Measurements from ENCODE around the gene MRPS27.

The MRPS27 gene

GRCh38 chr5:72356361-72356760, 36.3 kb upstream of the MRPS27 start:
- no peak overlapping the region for H3K27ac ChIP-seq (ENCODE audit: insufficient read depth, low read length, poor library complexity, severe bottlenecking)
- no peak for DNase-seq
- no peaks in the 10 kb centered on the region for H3K4me1 ChIP-seq (ENCODE audit: control insufficient read depth, insufficient read depth, low read length, poor library complexity, severe bottlenecking)
- peaks cover 12% of the 10 kb centered on the region for H3K36me3 ChIP-seq (ENCODE audit: control insufficient read depth, insufficient read depth, low read length)
- no peaks in the 10 kb centered on the region for H3K27me3 ChIP-seq (replicated peaks; ENCODE audit: control insufficient read depth, insufficient read depth, low read length, poor library complexity, severe bottlenecking)
- H3K4me3 ChIP-seq (ENCODE audit: insufficient read depth, low read depth, low read length, poor library complexity, severe bottlenecking) = no peak overlapping the region
- H3K9me3 ChIP-seq (ENCODE audit: control insufficient read depth, low read length) = no peaks in the 10 kb centered on the region

DNA sequence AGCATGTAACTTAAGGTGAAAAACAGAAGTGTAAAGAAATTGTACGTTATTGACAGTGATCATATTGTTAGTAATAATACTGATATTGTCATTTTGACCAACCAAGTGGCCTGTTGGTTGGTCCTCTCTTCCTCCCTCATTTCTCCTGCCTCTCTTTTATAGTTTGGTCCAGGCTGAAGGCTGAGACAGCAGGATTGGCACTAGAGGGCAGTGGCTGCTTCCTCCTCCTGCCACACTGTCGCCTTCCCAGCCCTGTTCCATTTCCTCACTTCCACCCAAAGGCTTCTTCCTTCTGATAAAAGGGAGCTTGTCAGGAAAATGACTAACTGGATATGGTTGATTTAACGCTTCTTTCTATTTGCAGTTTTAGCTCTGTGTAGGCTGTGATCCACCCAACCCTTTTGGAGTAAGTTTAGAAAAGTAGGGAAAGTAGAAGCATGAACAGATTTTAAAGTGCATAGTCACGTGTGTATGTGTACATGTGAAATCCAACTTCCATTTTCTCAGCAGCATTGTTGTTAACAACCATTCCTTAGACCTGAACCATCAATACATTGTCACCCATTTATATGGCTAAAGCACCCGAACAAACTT, 35.8 kb upstream of the MRPS27 start:
- no peaks in the 10 kb centered on the region for H3K9me3 ChIP-seq (ENCODE audit: control insufficient read depth, low read length)
- DNase-seq = no peak
- no peak overlapping the region for H3K4me3 ChIP-seq (ENCODE audit: insufficient read depth, low read depth, low read length, poor library complexity, severe bottlenecking)
- H3K4me1 ChIP-seq (ENCODE audit: control insufficient read depth, insufficient read depth, low read length, poor library complexity, severe bottlenecking) = no peaks in the 10 kb centered on the region
- H3K27me3 ChIP-seq (replicated peaks; ENCODE audit: control insufficient read depth, insufficient read depth, low read length, poor library complexity, severe bottlenecking) = no peaks in the 10 kb centered on the region
- no peak overlapping the region for H3K27ac ChIP-seq (ENCODE audit: insufficient read depth, low read length, poor library complexity, severe bottlenecking)
- H3K36me3 ChIP-seq (ENCODE audit: control insufficient read depth, insufficient read depth, low read length) = peaks cover 12% of the 10 kb centered on the region

- no peaks in the 10 kb centered on the region for H3K27me3 ChIP-seq (replicated peaks; ENCODE audit: control insufficient read depth, insufficient read depth, low read length, poor library complexity, severe bottlenecking)
- no peaks in the 10 kb centered on the region for H3K9me3 ChIP-seq (ENCODE audit: control insufficient read depth, low read length)
- no peak overlapping the region for H3K27ac ChIP-seq (ENCODE audit: insufficient read depth, low read length, poor library complexity, severe bottlenecking)
- H3K4me3 ChIP-seq (ENCODE audit: insufficient read depth, low read depth, low read length, poor library complexity, severe bottlenecking) = no peak overlapping the region
- no peak for DNase-seq
- H3K4me1 ChIP-seq (ENCODE audit: control insufficient read depth, insufficient read depth, low read length, poor library complexity, severe bottlenecking) = no peaks in the 10 kb centered on the region
- H3K36me3 ChIP-seq (ENCODE audit: control insufficient read depth, insufficient read depth, low read length) = peaks cover 3% of the 10 kb centered on the region
Observed at GRCh38 chr5:72353046-72353445, 33.0 kb upstream of the MRPS27 start.

GRCh38 chr5:72352616-72353015, 32.6 kb upstream of the MRPS27 start:
- no peak overlapping the region for H3K27ac ChIP-seq (ENCODE audit: insufficient read depth, low read length, poor library complexity, severe bottlenecking)
- DNase-seq = no peak
- H3K9me3 ChIP-seq (ENCODE audit: control insufficient read depth, low read length) = no peaks in the 10 kb centered on the region
- no peak overlapping the region for H3K4me3 ChIP-seq (ENCODE audit: insufficient read depth, low read depth, low read length, poor library complexity, severe bottlenecking)
- H3K27me3 ChIP-seq (replicated peaks; ENCODE audit: control insufficient read depth, insufficient read depth, low read length, poor library complexity, severe bottlenecking) = no peaks in the 10 kb centered on the region
- H3K4me1 ChIP-seq (ENCODE audit: control insufficient read depth, insufficient read depth, low read length, poor library complexity, severe bottlenecking) = no peaks in the 10 kb centered on the region
- no peaks in the 10 kb centered on the region for H3K36me3 ChIP-seq (ENCODE audit: control insufficient read depth, insufficient read depth, low read length)

DNA sequence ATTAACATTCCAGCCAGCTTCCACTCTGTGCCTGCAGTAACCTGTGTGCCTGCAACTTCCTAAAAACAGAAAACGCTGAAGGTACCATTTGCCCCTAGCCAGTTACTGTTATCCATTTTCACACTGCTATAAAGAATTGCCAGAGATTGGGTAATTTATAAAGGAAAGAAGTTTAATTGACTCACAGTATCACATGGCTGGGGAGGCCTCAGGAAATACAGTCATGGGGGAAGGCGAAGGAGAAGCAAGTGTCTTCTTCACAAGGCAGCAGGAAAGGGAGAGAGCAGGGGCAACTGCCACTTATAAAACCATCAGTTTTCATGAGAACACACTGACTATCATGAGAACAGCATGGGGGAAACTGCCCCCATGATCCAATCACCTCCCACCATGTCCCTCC, 31.3 kb upstream of the MRPS27 start:
- Histone ChIP-seq H3K4me3 (ENCODE audit: insufficient read depth, low read depth, low read length, poor library complexity, severe bottlenecking) (no peak overlapping the region), H3K36me3 (ENCODE audit: control insufficient read depth, insufficient read depth, low read length) (no peaks in the 10 kb centered on the region), H3K27ac (ENCODE audit: insufficient read depth, low read length, poor library complexity, severe bottlenecking) (no peak overlapping the region), H3K27me3 (replicated peaks; ENCODE audit: control insufficient read depth, insufficient read depth, low read length, poor library complexity, severe bottlenecking) (no peaks in the 10 kb centered on the region), H3K4me1 (ENCODE audit: control insufficient read depth, insufficient read depth, low read length, poor library complexity, severe bottlenecking) (no peaks in the 10 kb centered on the region), H3K9me3 (ENCODE audit: control insufficient read depth, low read length) (no peaks in the 10 kb centered on the region)
- DNase-seq = no peak

- Histone ChIP-seq H3K4me1 (ENCODE audit: control insufficient read depth, insufficient read depth, low read length, poor library complexity, severe bottlenecking) (no peaks in the 10 kb centered on the region), H3K27ac (ENCODE audit: insufficient read depth, low read length, poor library complexity, severe bottlenecking) (no peak overlapping the region), H3K27me3 (replicated peaks; ENCODE audit: control insufficient read depth, insufficient read depth, low read length, poor library complexity, severe bottlenecking) (no peaks in the 10 kb centered on the region), H3K9me3 (ENCODE audit: control insufficient read depth, low read length) (no peaks in the 10 kb centered on the region), H3K4me3 (ENCODE audit: insufficient read depth, low read depth, low read length, poor library complexity, severe bottlenecking) (no peak overlapping the region), H3K36me3 (ENCODE audit: control insufficient read depth, insufficient read depth, low read length) (peaks cover 10% of the 10 kb centered on the region)
- no peak for DNase-seq
Observed at GRCh38 chr5:72347801-72348308, 27.8 kb upstream of the MRPS27 start.

DNA sequence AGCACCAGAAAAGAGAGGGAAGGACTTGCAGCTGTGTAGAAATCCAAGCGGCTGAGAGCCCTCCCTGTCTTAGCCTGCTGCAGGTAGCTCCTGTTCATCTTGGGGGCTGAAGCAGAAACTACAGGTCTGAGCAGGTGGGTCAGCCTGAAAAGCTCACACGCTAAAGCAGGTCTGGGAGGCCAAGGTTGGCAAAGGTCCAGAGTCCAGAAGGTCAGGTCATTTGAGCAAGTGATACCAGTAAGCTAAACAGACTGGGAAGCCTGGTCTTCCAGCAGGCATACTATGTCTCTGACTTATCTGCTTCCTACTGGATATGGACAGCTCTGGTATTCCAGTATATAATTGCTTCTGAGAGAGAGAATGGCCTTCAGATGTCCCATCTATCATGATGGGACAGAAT, 26.4 kb upstream of the MRPS27 start:
- Histone ChIP-seq H3K9me3 (ENCODE audit: control insufficient read depth, low read length) (no peaks in the 10 kb centered on the region), H3K27me3 (replicated peaks; ENCODE audit: control insufficient read depth, insufficient read depth, low read length, poor library complexity, severe bottlenecking) (no peaks in the 10 kb centered on the region), H3K27ac (ENCODE audit: insufficient read depth, low read length, poor library complexity, severe bottlenecking) (no peak overlapping the region), H3K36me3 (ENCODE audit: control insufficient read depth, insufficient read depth, low read length) (peaks cover 10% of the 10 kb centered on the region), H3K4me1 (ENCODE audit: control insufficient read depth, insufficient read depth, low read length, poor library complexity, severe bottlenecking) (no peaks in the 10 kb centered on the region), H3K4me3 (ENCODE audit: insufficient read depth, low read depth, low read length, poor library complexity, severe bottlenecking) (no peak overlapping the region)
- DNase-seq = no peak

DNA sequence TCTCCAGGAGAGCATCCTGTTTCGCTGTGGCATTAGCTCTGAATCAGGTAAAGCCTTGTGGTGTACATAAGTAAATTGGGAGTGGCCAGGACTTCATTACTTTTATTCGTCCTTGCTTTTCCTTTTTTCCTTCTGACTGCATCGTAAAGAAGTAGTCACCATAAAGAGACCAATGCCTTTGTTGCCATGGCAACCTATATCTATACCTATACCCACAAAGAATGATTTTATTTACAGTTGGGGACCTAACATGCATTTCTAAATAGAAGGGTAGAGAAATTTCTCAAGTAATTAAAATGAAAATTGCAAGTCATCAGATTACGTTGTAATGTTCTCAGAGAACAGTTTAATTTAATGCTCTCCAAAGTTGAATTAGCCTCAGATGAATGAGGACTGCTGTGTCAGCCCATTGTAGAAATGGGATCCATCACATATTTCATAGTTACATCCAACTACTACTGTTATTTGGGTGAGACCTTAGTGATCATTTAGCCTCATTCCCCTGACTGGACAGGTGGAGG, 18.7 kb upstream of the MRPS27 start:
- Histone ChIP-seq H3K27me3 (replicated peaks; ENCODE audit: control insufficient read depth, insufficient read depth, low read length, poor library complexity, severe bottlenecking) (no peaks in the 10 kb centered on the region), H3K27ac (ENCODE audit: insufficient read depth, low read length, poor library complexity, severe bottlenecking) (no peak overlapping the region), H3K4me1 (ENCODE audit: control insufficient read depth, insufficient read depth, low read length, poor library complexity, severe bottlenecking) (no peaks in the 10 kb centered on the region), H3K9me3 (ENCODE audit: control insufficient read depth, low read length) (no peaks in the 10 kb centered on the region), H3K4me3 (ENCODE audit: insufficient read depth, low read depth, low read length, poor library complexity, severe bottlenecking) (no peak overlapping the region), H3K36me3 (ENCODE audit: control insufficient read depth, insufficient read depth, low read length) (peaks cover 29% of the 10 kb centered on the region)
- DNase-seq = no peak

GRCh38 chr5:72337159-72337558, 17.1 kb upstream of the MRPS27 start:
- Histone ChIP-seq H3K27me3 (replicated peaks; ENCODE audit: control insufficient read depth, insufficient read depth, low read length, poor library complexity, severe bottlenecking) (no peaks in the 10 kb centered on the region), H3K9me3 (ENCODE audit: control insufficient read depth, low read length) (no peaks in the 10 kb centered on the region), H3K27ac (ENCODE audit: insufficient read depth, low read length, poor library complexity, severe bottlenecking) (no peak overlapping the region), H3K4me3 (ENCODE audit: insufficient read depth, low read depth, low read length, poor library complexity, severe bottlenecking) (no peak overlapping the region), H3K36me3 (ENCODE audit: control insufficient read depth, insufficient read depth, low read length) (peaks cover 26% of the 10 kb centered on the region), H3K4me1 (ENCODE audit: control insufficient read depth, insufficient read depth, low read length, poor library complexity, severe bottlenecking) (no peaks in the 10 kb centered on the region)
- DNase-seq = no peak

GRCh38 chr5:72330712-72331111, 10.7 kb upstream of the MRPS27 start:
- Histone ChIP-seq H3K9me3 (ENCODE audit: control insufficient read depth, low read length) (no peaks in the 10 kb centered on the region), H3K27me3 (replicated peaks; ENCODE audit: control insufficient read depth, insufficient read depth, low read length, poor library complexity, severe bottlenecking) (no peaks in the 10 kb centered on the region), H3K4me1 (ENCODE audit: control insufficient read depth, insufficient read depth, low read length, poor library complexity, severe bottlenecking) (no peaks in the 10 kb centered on the region), H3K36me3 (ENCODE audit: control insufficient read depth, insufficient read depth, low read length) (peaks cover 29% of the 10 kb centered on the region), H3K27ac (ENCODE audit: insufficient read depth, low read length, poor library complexity, severe bottlenecking) (no peak overlapping the region), H3K4me3 (ENCODE audit: insufficient read depth, low read depth, low read length, poor library complexity, severe bottlenecking) (no peak overlapping the region)
- no peak for DNase-seq
